Esophagus (tissue), 2 donors: ENCODE measurements around the gene FYN. TPM values are rescaled to one million over a fixed set of nuclear protein-coding genes. Genes with fewer than 3 reads are reported as not detected.

Source experiments
- H3K27ac ChIP-seq, 2 donors: one replicate each; pipeline ENCODE4 v1.5.1; 2013; ENCODE audit warnings: low read depth in 2 of 2, mild to moderate bottlenecking in 2 of 2, inconsistent platforms in 1 of 2, low read length in 1 of 2, moderate library complexity in 1 of 2
- H3K27me3 ChIP-seq, 2 donors: one replicate each; pipeline ENCODE4 v1.6.1; 2013; ENCODE audit warnings: low read length in 2 of 2, control low read depth in 1 of 2, mild to moderate bottlenecking in 1 of 2; ENCODE audit not compliant: insufficient read depth in 2 of 2, control insufficient read depth in 1 of 2
- H3K36me3 ChIP-seq, 2 donors: one replicate each; pipeline ENCODE4 v1.6.1; 2013; ENCODE audit warnings: low read length in 1 of 2; ENCODE audit not compliant: control insufficient read depth in 2 of 2, insufficient read depth in 2 of 2
- H3K4me1 ChIP-seq, 2 donors: one replicate each; pipeline ENCODE4 v1.6.1; 2013; ENCODE audit warnings: low read length in 1 of 2; ENCODE audit not compliant: control insufficient read depth in 2 of 2, insufficient read depth in 2 of 2
- H3K4me3 ChIP-seq, 2 donors: one replicate each; pipeline ENCODE4 v1.5.1; 2013; ENCODE audit warnings: low read length in 2 of 2, mild to moderate bottlenecking in 2 of 2, low read depth in 1 of 2, moderate library complexity in 1 of 2
- H3K9me3 ChIP-seq, 2 donors: one replicate each; pipeline ENCODE4 v1.6.1; 2013; ENCODE audit warnings: mild to moderate bottlenecking in 2 of 2, low read depth in 1 of 2, low read length in 1 of 2, moderate library complexity in 1 of 2; ENCODE audit not compliant: control insufficient read depth in 2 of 2, insufficient read depth in 1 of 2
- WGBS, 2 donors: extraction: QIAGEN DNeasy Blood & Tissue Kit; methylation state at CpG; one replicate each; pipeline ENCODE4 v1.1.7; 2013; 5-methylcytosine and 5-hydroxymethylcytosine counted together
- polyA plus RNA-seq, 2 donors: library from polyadenylated mRNA; stranded (reverse); fragments of 200-250 nt; gene quantifications; one replicate each; pipeline ENCODE4 v1.2.3, GENCODE V29; 2013
- donor health status: healthy with polysubstance abuse.
- donor health status: Bipolar disorder and iron deficiency.

Gene FYN
- polyA plus RNA-seq, 2 donors = 6.7 to 8.4 TPM

GRCh38 chr6:111829581-111829980, 43.7 kb downstream of the FYN start:
- 96 to 98% methylated on average over 3 of the region's 3 CpGs for WGBS, 2 donors
- Histone ChIP-seq H3K27ac (no peak overlapping the region), H3K4me1 (no peaks in the 10 kb centered on the region), H3K27me3 (no peaks in the 10 kb centered on the region), H3K36me3 (no peaks in the 10 kb centered on the region), H3K4me3 (no peak overlapping the region), H3K9me3 (no peaks in the 10 kb centered on the region)

GRCh38 chr6:111828809-111829208, 44.4 kb downstream of the FYN start:
- H3K27me3 ChIP-seq = no peaks in the 10 kb centered on the region
- H3K4me1 ChIP-seq = no peaks in the 10 kb centered on the region
- WGBS, 2 donors = 88 to 93% methylated on average over 2 of the region's 2 CpGs
- H3K27ac ChIP-seq = no peak overlapping the region
- H3K4me3 ChIP-seq = no peak overlapping the region
- no peaks in the 10 kb centered on the region for H3K9me3 ChIP-seq
- no peaks in the 10 kb centered on the region for H3K36me3 ChIP-seq

GRCh38 chr6:111825439-111826086, 47.7 kb downstream of the FYN start:
- peaks cover 0 to 5% of the 10 kb centered on the region in 2 donors for H3K4me1 ChIP-seq
- H3K4me3 ChIP-seq = no peak overlapping the region
- no peaks in the 10 kb centered on the region for H3K27me3 ChIP-seq
- H3K27ac ChIP-seq = no peak overlapping the region
- H3K36me3 ChIP-seq = no peaks in the 10 kb centered on the region
- no peaks in the 10 kb centered on the region for H3K9me3 ChIP-seq
- 86 to 87% methylated on average over 4 of the region's 4 CpGs for WGBS, 2 donors

- H3K4me3 ChIP-seq = no peak overlapping the region
- H3K4me1 ChIP-seq = peaks cover 0 to 5% of the 10 kb centered on the region in 2 donors
- no peaks in the 10 kb centered on the region for H3K9me3 ChIP-seq
- H3K27ac ChIP-seq = peak overlapping the region in 1 of 2 donors; percentile 22
- no peaks in the 10 kb centered on the region for H3K36me3 ChIP-seq
- WGBS, 2 donors = 78 to 79% methylated on average over 4 of the region's 4 CpGs
- H3K27me3 ChIP-seq = no peaks in the 10 kb centered on the region
Observed at GRCh38 chr6:111824608-111825337, 48.5 kb downstream of the FYN start.

- no peaks in the 10 kb centered on the region for H3K36me3 ChIP-seq
- H3K4me1 ChIP-seq = peaks cover 0 to 5% of the 10 kb centered on the region in 2 donors
- H3K27me3 ChIP-seq = no peaks in the 10 kb centered on the region
- 48 to 52% methylated on average over 4 of the region's 4 CpGs for WGBS, 2 donors
- no peak overlapping the region for H3K4me3 ChIP-seq
- no peak overlapping the region for H3K27ac ChIP-seq
- H3K9me3 ChIP-seq = no peaks in the 10 kb centered on the region
Observed at GRCh38 chr6:111823831-111824607, 49.2 kb downstream of the FYN start.

- WGBS, 2 donors = 82 to 93% methylated on average over 6 of the region's 6 CpGs
- peaks cover 0 to 5% of the 10 kb centered on the region in 2 donors for H3K4me1 ChIP-seq
- no peaks in the 10 kb centered on the region for H3K27me3 ChIP-seq
- H3K4me3 ChIP-seq = no peak overlapping the region
- no peak overlapping the region for H3K27ac ChIP-seq
- no peaks in the 10 kb centered on the region for H3K36me3 ChIP-seq
- H3K9me3 ChIP-seq = no peaks in the 10 kb centered on the region
Observed at GRCh38 chr6:111823012-111823411, 50.2 kb downstream of the FYN start.

- no peak overlapping the region for H3K27ac ChIP-seq
- no peak overlapping the region for H3K4me3 ChIP-seq
- no peaks in the 10 kb centered on the region for H3K36me3 ChIP-seq
- H3K4me1 ChIP-seq = peaks cover 0 to 5% of the 10 kb centered on the region in 2 donors
- 85 to 89% methylated on average over 3 of the region's 3 CpGs for WGBS, 2 donors
- H3K9me3 ChIP-seq = no peaks in the 10 kb centered on the region
- no peaks in the 10 kb centered on the region for H3K27me3 ChIP-seq
Observed at GRCh38 chr6:111819458-111819857, 53.8 kb downstream of the FYN start.

- Histone ChIP-seq H3K27me3 (no peaks in the 10 kb centered on the region), H3K36me3 (no peaks in the 10 kb centered on the region), H3K4me3 (no peak overlapping the region), H3K4me1 (peaks cover 0 to 5% of the 10 kb centered on the region in 2 donors), H3K9me3 (no peaks in the 10 kb centered on the region), H3K27ac (peak overlapping the region in 1 of 2 donors; percentile 40)
- WGBS, 2 donors = 58 to 59% methylated on average over 5 of the region's 5 CpGs
Observed at GRCh38 chr6:111818539-111819226, 54.6 kb downstream of the FYN start.

- H3K27ac ChIP-seq = no peak overlapping the region
- 80 to 84% methylated on average over 6 of the region's 6 CpGs for WGBS, 2 donors
- no peaks in the 10 kb centered on the region for H3K9me3 ChIP-seq
- no peak overlapping the region for H3K4me3 ChIP-seq
- no peaks in the 10 kb centered on the region for H3K36me3 ChIP-seq
- H3K27me3 ChIP-seq = no peaks in the 10 kb centered on the region
- H3K4me1 ChIP-seq = no peaks in the 10 kb centered on the region
Observed at GRCh38 chr6:111817451-111818120, 55.7 kb downstream of the FYN start.
